ENCODE results near the gene GGPS1.

DNA sequence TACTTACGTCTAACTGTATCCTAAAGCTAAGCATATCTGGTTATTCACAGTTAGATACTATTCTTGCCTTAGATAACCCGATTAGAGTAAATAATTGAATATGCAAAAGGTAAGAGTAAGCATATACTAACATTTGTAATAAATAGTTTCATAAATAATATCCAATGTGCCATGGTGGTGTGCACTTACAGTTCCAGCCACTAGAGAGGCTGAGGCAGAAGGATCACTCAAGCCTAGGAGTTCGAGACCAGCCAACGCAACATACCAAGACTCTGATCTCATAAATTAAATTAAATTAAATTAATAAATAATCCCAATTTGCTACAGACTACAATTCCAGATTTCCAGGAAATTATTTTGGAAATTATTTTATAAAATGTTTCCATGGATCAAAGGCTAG, 12.6 kb upstream of the GGPS1 start:
- TF ChIP-seq, protein P1, sequence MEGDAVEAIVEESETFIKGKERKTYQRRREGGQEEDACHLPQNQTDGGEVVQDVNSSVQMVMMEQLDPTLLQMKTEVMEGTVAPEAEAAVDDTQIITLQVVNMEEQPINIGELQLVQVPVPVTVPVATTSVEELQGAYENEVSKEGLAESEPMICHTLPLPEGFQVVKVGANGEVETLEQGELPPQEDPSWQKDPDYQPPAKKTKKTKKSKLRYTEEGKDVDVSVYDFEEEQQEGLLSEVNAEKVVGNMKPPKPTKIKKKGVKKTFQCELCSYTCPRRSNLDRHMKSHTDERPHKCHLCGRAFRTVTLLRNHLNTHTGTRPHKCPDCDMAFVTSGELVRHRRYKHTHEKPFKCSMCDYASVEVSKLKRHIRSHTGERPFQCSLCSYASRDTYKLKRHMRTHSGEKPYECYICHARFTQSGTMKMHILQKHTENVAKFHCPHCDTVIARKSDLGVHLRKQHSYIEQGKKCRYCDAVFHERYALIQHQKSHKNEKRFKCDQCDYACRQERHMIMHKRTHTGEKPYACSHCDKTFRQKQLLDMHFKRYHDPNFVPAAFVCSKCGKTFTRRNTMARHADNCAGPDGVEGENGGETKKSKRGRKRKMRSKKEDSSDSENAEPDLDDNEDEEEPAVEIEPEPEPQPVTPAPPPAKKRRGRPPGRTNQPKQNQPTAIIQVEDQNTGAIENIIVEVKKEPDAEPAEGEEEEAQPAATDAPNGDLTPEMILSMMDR (IDR thresholded peaks at IDR 0.05; ENCODE audit: low read depth, low read length), result peak; percentile 2
- TF ChIP-seq, protein P2, sequence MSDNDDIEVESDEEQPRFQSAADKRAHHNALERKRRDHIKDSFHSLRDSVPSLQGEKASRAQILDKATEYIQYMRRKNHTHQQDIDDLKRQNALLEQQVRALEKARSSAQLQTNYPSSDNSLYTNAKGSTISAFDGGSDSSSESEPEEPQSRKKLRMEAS (IDR thresholded peaks at IDR 0.05; ENCODE audit: low read depth, low read length), result no peak
- no peak for TF ChIP-seq MYC (IDR thresholded peaks at IDR 0.05; ENCODE audit: low read depth, low read length)
